Gastrocnemius medialis (tissue), 4 donors: ENCODE results near the gene NFX1. TPM values are rescaled to one million over a fixed set of nuclear protein-coding genes. Genes with fewer than 3 reads are reported as not detected.

Experiments
- ATAC-seq, 2 donors: fragments of 150-250 bp; one replicate each; pipeline ENCODE4 v1.9.1; 2016
- DNase-seq, 2 donors: peaks; one replicate each; pipeline ENCODE4 v3.0.0-alpha.2; 2019
- H3K27ac ChIP-seq, 4 donors: fragments of 200-600 bp; sonication (generic); 1 replicate in 1 of 4; 2 replicates in 3 of 4; pipeline ENCODE4 v1.5.1; 2016 to 2018; ENCODE audit warnings: mild to moderate bottlenecking in 2 of 4, moderate library complexity in 1 of 4
- H3K27me3 ChIP-seq, 3 donors: fragments of 200-600 bp; sonication (generic) in 2 of 3; 1 replicate in 1 of 3; 2 replicates in 2 of 3; pipeline versions ENCODE4 v1.5.1 to v1.6.0; 2016 to 2019; ENCODE audit warnings: mild to moderate bottlenecking in 1 of 3, moderate library complexity in 1 of 3
- H3K36me3 ChIP-seq, 2 donors: fragments of 200-600 bp; sonication (generic) in 1 of 2; one replicate each; pipeline ENCODE4 v1.5.1; 2017 to 2018
- H3K4me1 ChIP-seq, 2 donors: fragments of 200-600 bp; sonication (generic) in 1 of 2; one replicate each; pipeline ENCODE4 v1.5.1; 2016 to 2017; ENCODE audit warnings: mild to moderate bottlenecking in 2 of 2
- H3K4me3 ChIP-seq, 4 donors: fragments of 200-600 bp; sonication (generic) in 3 of 4; 1 replicate in 1 of 4; 2 replicates in 3 of 4; pipeline ENCODE4 v1.5.1; 2016 to 2019; ENCODE audit warnings: mild to moderate bottlenecking in 2 of 4
- H3K9me3 ChIP-seq, 3 donors: fragments of 200-600 bp; sonication (generic) in 2 of 3; 1 replicate in 1 of 3; 2 replicates in 2 of 3; pipeline ENCODE4 v1.5.1; 2016 to 2019
- POLR2A ChIP-seq, 2 donors: fragments of 450-650 bp; IDR thresholded peaks; one replicate each; pipeline ENCODE4 v1.6.1; 2017; ENCODE audit warnings: antibody characterized with exemption in 2 of 2, mild to moderate bottlenecking in 2 of 2, moderate library complexity in 2 of 2
- in situ Hi-C, 4 donors: fragments of 200-750 bp; cut with MboI; loops; one replicate each; pipeline versions ENCODE4 v1.15.0 to v1.8.0; 2017; ENCODE audit warnings: low sequenced_read_pairs in 4 of 4
- intact Hi-C: fragments of 100-400 bp; cut with DNase I; formaldehyde crosslinking; loops from one replicate; pipeline ENCODE4 v1.15.1; 2023; ENCODE audit warnings: low total_unique reads
- total RNA-seq, 4 donors: library from RNA; depleted of rRNA; stranded (reverse); fragments of >200 nt; gene quantifications; one replicate each; pipeline versions ENCODE4 v1.1.0 to v1.2.3, GENCODE V29; 2016
- TF ChIP-seq, protein P1 (sequence below), 5 experiments: fragments of 450-650 bp in 3 of 5; fragments of 200-600 bp in 2 of 5; sonication (generic) in 2 of 5; IDR thresholded peaks in 4 of 5; conservative IDR thresholded peaks in 1 of 5; 1 replicate in 4 of 5; 2 replicates in 1 of 5; pipeline ENCODE4 v1.5.1; 2016 to 2019; ENCODE audit warnings: antibody characterized with exemption in 5 of 5, mild to moderate bottlenecking in 3 of 5, moderate library complexity in 3 of 5

The NFX1 gene
- total RNA-seq, 4 donors from 2014 or later, result 29.8 to 52.0 (median 40.6) TPM

GRCh38 chr9:33249983-33250382 is 40.3 kb upstream of the NFX1 start:
- Histone ChIP-seq H3K4me1 (no peaks in the 10 kb centered on the region), H3K36me3 (peaks cover 3 to 42% of the 10 kb centered on the region in 2 donors), H3K27me3 (no peaks in the 10 kb centered on the region), H3K4me3 (no peak overlapping the region), H3K9me3 (no peaks in the 10 kb centered on the region), H3K27ac (no peak overlapping the region)
- intact Hi-C loops, result no loop called here
- ATAC-seq, result no peak
- in situ Hi-C loops, result no loop called here
- no peak for DNase-seq
- no peak for TF ChIP-seq POLR2A (IDR thresholded peaks at IDR 0.05)
- TF ChIP-seq, protein P1, sequence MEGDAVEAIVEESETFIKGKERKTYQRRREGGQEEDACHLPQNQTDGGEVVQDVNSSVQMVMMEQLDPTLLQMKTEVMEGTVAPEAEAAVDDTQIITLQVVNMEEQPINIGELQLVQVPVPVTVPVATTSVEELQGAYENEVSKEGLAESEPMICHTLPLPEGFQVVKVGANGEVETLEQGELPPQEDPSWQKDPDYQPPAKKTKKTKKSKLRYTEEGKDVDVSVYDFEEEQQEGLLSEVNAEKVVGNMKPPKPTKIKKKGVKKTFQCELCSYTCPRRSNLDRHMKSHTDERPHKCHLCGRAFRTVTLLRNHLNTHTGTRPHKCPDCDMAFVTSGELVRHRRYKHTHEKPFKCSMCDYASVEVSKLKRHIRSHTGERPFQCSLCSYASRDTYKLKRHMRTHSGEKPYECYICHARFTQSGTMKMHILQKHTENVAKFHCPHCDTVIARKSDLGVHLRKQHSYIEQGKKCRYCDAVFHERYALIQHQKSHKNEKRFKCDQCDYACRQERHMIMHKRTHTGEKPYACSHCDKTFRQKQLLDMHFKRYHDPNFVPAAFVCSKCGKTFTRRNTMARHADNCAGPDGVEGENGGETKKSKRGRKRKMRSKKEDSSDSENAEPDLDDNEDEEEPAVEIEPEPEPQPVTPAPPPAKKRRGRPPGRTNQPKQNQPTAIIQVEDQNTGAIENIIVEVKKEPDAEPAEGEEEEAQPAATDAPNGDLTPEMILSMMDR (IDR thresholded peaks at IDR 0.05 in 4 of 5, conservative IDR thresholded peaks at IDR 0.05 in 1 of 5), result no peak

DNA sequence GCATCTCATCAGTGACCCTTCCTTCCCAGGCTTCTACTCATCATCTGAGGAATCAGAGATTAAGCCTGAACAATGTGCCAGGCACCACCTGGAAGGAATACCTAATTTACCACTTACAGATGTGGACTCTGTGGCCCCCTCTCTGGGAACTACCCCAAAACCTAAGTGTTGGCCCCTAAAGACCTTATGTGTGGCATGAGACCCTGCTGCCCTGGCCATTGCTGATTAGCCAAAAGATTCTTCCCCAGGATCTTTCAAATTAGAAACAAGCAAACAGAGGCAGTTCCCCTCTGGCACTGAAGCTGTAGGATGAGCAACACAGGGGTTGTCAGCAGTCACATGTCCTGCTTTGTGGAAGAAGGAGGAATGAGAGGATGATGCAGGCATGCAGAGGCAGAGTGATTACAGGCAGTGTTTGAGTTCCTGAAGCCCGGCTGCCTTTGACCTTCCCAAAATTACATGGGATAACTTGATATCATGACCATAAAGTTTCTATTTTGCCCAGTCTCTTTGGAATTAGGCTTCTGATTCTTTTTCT is 39.8 kb upstream of the NFX1 start:
- in situ Hi-C loops, result no loop called here
- TF ChIP-seq, protein P1 (IDR thresholded peaks at IDR 0.05 in 4 of 5, conservative IDR thresholded peaks at IDR 0.05 in 1 of 5), result no peak
- no peak for TF ChIP-seq POLR2A (IDR thresholded peaks at IDR 0.05)
- Histone ChIP-seq H3K9me3 (no peaks in the 10 kb centered on the region), H3K4me1 (no peaks in the 10 kb centered on the region), H3K27ac (no peak overlapping the region), H3K4me3 (no peak overlapping the region), H3K27me3 (no peaks in the 10 kb centered on the region), H3K36me3 (peaks cover 3 to 48% of the 10 kb centered on the region in 2 donors)
- DNase-seq, result no peak
- ATAC-seq, result no peak
- intact Hi-C loops, result no loop called here

DNA sequence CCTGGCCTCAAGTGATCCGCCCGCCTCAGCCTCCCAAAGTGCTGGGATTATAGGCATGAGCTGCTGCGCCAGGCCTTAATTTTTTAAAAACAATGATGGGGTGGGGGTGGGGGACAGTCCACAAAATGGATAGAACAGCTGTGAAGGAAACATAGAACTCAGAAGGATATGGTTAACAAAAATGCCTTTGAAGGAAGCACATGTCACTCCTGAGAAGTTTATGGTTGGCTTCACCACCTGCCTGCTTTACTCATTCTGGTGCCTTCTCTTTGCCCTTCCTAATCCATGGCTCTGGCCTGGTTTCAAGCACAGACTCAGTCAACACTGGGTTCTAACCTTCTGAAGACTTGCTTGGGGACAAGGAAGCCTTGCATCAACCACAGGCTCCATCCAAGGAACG is 36.1 kb upstream of the NFX1 start:
- in situ Hi-C loops (no loop called here), intact Hi-C loops (no loop called here)
- no peak for ATAC-seq
- Histone ChIP-seq H3K27ac (peak overlapping the region in 1 of 4 donors; percentile 7), H3K4me1 (peaks cover 15 to 25% of the 10 kb centered on the region in 2 donors), H3K36me3 (peaks cover 5 to 72% of the 10 kb centered on the region in 2 donors), H3K9me3 (no peaks in the 10 kb centered on the region), H3K27me3 (no peaks in the 10 kb centered on the region), H3K4me3 (no peak overlapping the region)
- no peak for TF ChIP-seq POLR2A (IDR thresholded peaks at IDR 0.05)
- TF ChIP-seq, protein P1 (IDR thresholded peaks at IDR 0.05 in 4 of 5, conservative IDR thresholded peaks at IDR 0.05 in 1 of 5), result no peak
- no peak for DNase-seq

DNA sequence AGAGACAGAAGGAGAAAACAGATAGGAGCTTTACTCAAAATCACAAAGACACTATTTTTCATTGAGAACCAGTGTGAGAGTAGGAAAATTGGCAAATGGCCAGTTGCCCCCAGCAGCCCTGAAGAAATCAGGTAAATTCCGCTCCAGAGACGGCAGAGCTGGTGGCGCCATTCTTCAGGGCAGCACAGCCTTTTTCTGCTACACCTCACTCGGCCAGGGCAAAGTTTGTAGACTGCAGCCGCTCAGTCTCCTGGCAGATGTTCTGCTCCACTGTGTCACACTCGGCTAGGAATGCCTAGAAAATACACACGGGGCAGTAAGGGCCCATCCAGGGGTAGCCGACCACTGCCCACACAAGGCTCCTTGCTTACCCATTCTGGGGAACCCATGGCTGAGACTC is 35.3 kb upstream of the NFX1 start:
- intact Hi-C loops (no loop called here), in situ Hi-C loops (no loop called here)
- H3K4me3 ChIP-seq, result no peak overlapping the region
- H3K27ac ChIP-seq, result peak overlapping the region in 1 of 4 donors; percentile 7
- H3K36me3 ChIP-seq, result peaks cover 5 to 80% of the 10 kb centered on the region in 2 donors
- H3K9me3 ChIP-seq, result no peaks in the 10 kb centered on the region
- ATAC-seq, result no peak
- no peak for DNase-seq
- TF ChIP-seq, protein P1 (IDR thresholded peaks at IDR 0.05 in 4 of 5, conservative IDR thresholded peaks at IDR 0.05 in 1 of 5), result no peak
- no peak for TF ChIP-seq POLR2A (IDR thresholded peaks at IDR 0.05)
- H3K4me1 ChIP-seq, result peaks cover 15 to 27% of the 10 kb centered on the region in 2 donors
- no peaks in the 10 kb centered on the region for H3K27me3 ChIP-seq

GRCh38 chr9:33255471-33255870 is 34.8 kb upstream of the NFX1 start:
- in situ Hi-C loops, result no loop called here
- intact Hi-C loops, result no loop called here

More at GRCh38 chr9:33255471-33255870, 34.8 kb upstream of the NFX1 start:
- no peak overlapping the region for H3K4me3 ChIP-seq
- peak overlapping the region in 1 of 4 donors; percentile 74 for H3K27ac ChIP-seq
- no peaks in the 10 kb centered on the region for H3K27me3 ChIP-seq
- H3K36me3 ChIP-seq, result peaks cover 5 to 84% of the 10 kb centered on the region in 2 donors
- H3K4me1 ChIP-seq, result peaks cover 15 to 27% of the 10 kb centered on the region in 2 donors
- no peak for TF ChIP-seq POLR2A (IDR thresholded peaks at IDR 0.05)
- TF ChIP-seq, protein P1 (IDR thresholded peaks at IDR 0.05 in 4 of 5, conservative IDR thresholded peaks at IDR 0.05 in 1 of 5), result no peak
- ATAC-seq (no peak), DNase-seq (no peak)
- no peaks in the 10 kb centered on the region for H3K9me3 ChIP-seq
